Kidney (tissue), 14 donors: Measurements from ENCODE around the gene NCSTN. TPM values are rescaled to one million over a fixed set of nuclear protein-coding genes. Genes with fewer than 3 reads are reported as not detected.

ENCODE experiments used
- DNase-seq, 5 donors: peaks; one replicate each; pipeline ENCODE4 v3.0.0-alpha.2; 2013 to 2020
- FAIRE-seq: peaks from 2 replicates; lab custom pipeline; 2012; peaks lifted over from hg19 to GRCh38; lab: Jason Lieb, UNC
- H3K27ac ChIP-seq, 2 donors: one replicate each; pipeline ENCODE4 v1.7.0; 2013; ENCODE audit warnings: low read depth in 2 of 2, low read length in 2 of 2, inconsistent platforms in 1 of 2
- H3K27me3 ChIP-seq: one replicate; pipeline ENCODE4 v1.7.1; 2013; ENCODE audit warnings: low read length, inconsistent platforms; ENCODE audit not compliant: control insufficient read depth, insufficient read depth
- H3K36me3 ChIP-seq, 3 donors: one replicate each; pipeline versions ENCODE4 v1.7.0 to v1.7.1; 2013; ENCODE audit warnings: low read length in 3 of 3, control low read depth in 1 of 3, inconsistent platforms in 1 of 3; ENCODE audit not compliant: insufficient read depth in 3 of 3, control insufficient read depth in 2 of 3
- H3K4me1 ChIP-seq, 3 donors: one replicate each; pipeline versions ENCODE4 v1.7.0 to v1.7.1; 2013; ENCODE audit warnings: low read length in 3 of 3, inconsistent platforms in 1 of 3, low read depth in 1 of 3; ENCODE audit not compliant: control insufficient read depth in 2 of 3, insufficient read depth in 2 of 3
- H3K4me3 ChIP-seq, 3 donors: one replicate each; pipeline versions ENCODE4 v1.7.0 to v1.8.1; 2013; ENCODE audit warnings: low read length in 3 of 3, control low read depth in 1 of 3, inconsistent platforms in 1 of 3
- H3K9ac ChIP-seq, 3 donors: one replicate each; pipeline versions ENCODE4 v1.7.0 to v1.7.1; 2013; ENCODE audit warnings: low read length in 3 of 3, control low read depth in 1 of 3, inconsistent platforms in 1 of 3
- H3K9me3 ChIP-seq, 3 donors: one replicate each; pipeline versions ENCODE4 v1.7.0 to v1.7.1; 2013; ENCODE audit warnings: low read length in 3 of 3, control low read depth in 1 of 3, inconsistent platforms in 1 of 3; ENCODE audit not compliant: control insufficient read depth in 2 of 3, insufficient read depth in 1 of 3
- CTCF ChIP-seq: IDR thresholded peaks from 3 replicates; pipeline ENCODE4 v1.5.1; 2012; ENCODE audit warnings: mild to moderate bottlenecking, moderate library complexity, borderline replicate concordance; ENCODE audit not compliant: insufficient read depth; ENCODE audit errors: extremely low read depth
- intact Hi-C: fragments of 100-400 bp; cut with DNase I; formaldehyde crosslinking; loops from one replicate; pipeline ENCODE4 v1.11.1; 2022
- polyA plus RNA-seq: library from polyadenylated mRNA; stranded (reverse); fragments of 350-450 nt; fragmentation: Illumina TruSeq; extraction: RNeasy Lipid Tissue Mini Kit (QIAGEN cat#74804); gene quantifications from one replicate; pipeline ENCODE4 v1.2.3, GENCODE V29; 2014; ENCODE audit warnings: low read depth, low replicate concordance; ENCODE audit not compliant: insufficient read depth
- total RNA-seq: library from RNA; stranded (reverse); fragmentation: NEBNext Ultra II Directional; extraction: Animal tissue kit (Norgen Biotek cat#: 25700); gene quantifications from one replicate; pipeline ENCODE4 v1.2.1, GENCODE V29; 2021
- donor health status: control.
- donor health status: control.
- donor health status: control.
- donor health status: control.
- donor health status: control.
- donor health status: DM: yes; HTN: yes; CAD: no.
- donor health status: Normal renal cell carcinoma (clear cell type).

Gene NCSTN
- total and polyA plus RNA-seq, 2 donors from 2014 or later = 73.9 to 109 TPM

- Histone ChIP-seq H3K9me3 (no peaks in the 10 kb centered on the region), H3K4me1 (peaks cover 4 to 14% (median 7%) of the 10 kb centered on the region in 3 donors), H3K4me3 (no peak overlapping the region), H3K9ac (no peak overlapping the region), H3K36me3 (no peaks in the 10 kb centered on the region), H3K27ac (no peak overlapping the region), H3K27me3 (no peaks in the 10 kb centered on the region)
- no peak for TF ChIP-seq CTCF
- intact Hi-C loops = no loop called here
- FAIRE-seq (no peak), DNase-seq (no peak)
Observed at GRCh38 chr1:160405331-160405877, 62.2 kb downstream of the NCSTN start.

- H3K36me3 ChIP-seq = no peaks in the 10 kb centered on the region
- no peak for DNase-seq
- peaks cover 4 to 11% (median 7%) of the 10 kb centered on the region in 3 donors for H3K4me1 ChIP-seq
- H3K27ac ChIP-seq = no peak overlapping the region
- H3K4me3 ChIP-seq = no peak overlapping the region
- TF ChIP-seq CTCF = no peak
- H3K9ac ChIP-seq = no peak overlapping the region
- no peaks in the 10 kb centered on the region for H3K27me3 ChIP-seq
- H3K9me3 ChIP-seq = no peaks in the 10 kb centered on the region
- intact Hi-C loops = no loop called here
- FAIRE-seq = no peak
Observed at GRCh38 chr1:160406131-160406968, 63.2 kb downstream of the NCSTN start.

- intact Hi-C loops = no loop called here
- no peak for FAIRE-seq
- TF ChIP-seq CTCF = no peak
Observed at GRCh38 chr1:160407839-160408801, 64.9 kb downstream of the NCSTN start.

More at GRCh38 chr1:160407839-160408801, 64.9 kb downstream of the NCSTN start:
- Histone ChIP-seq H3K4me3 (no peak overlapping the region), H3K9ac (no peak overlapping the region), H3K27ac (no peak overlapping the region), H3K27me3 (no peaks in the 10 kb centered on the region), H3K4me1 (peaks cover 0 to 4% (median 4%) of the 10 kb centered on the region in 3 donors), H3K36me3 (no peaks in the 10 kb centered on the region), H3K9me3 (no peaks in the 10 kb centered on the region)
- DNase-seq = peak in 1 of 5 donors; percentile 30

Other genes starting within 250 kb of the NCSTN start
- 40.9 TPM for gene IGSF8, start 244.8 kb upstream of the NCSTN start, total RNA-seq
- 47.0 TPM for gene IGSF8, start 244.8 kb upstream of the NCSTN start, polyA plus RNA-seq
- gene ATP1A2, start 227.6 kb upstream of the NCSTN start, total RNA-seq = 4.1 TPM
- 5.5 TPM for gene ATP1A2, start 227.6 kb upstream of the NCSTN start, polyA plus RNA-seq
- gene ATP1A4, start 191.8 kb upstream of the NCSTN start, total RNA-seq = 0.19 TPM
- not detected for gene ATP1A4, start 191.8 kb upstream of the NCSTN start, polyA plus RNA-seq
- gene CASQ1, start 152.8 kb upstream of the NCSTN start, total RNA-seq = 0.57 TPM
- gene CASQ1, start 152.8 kb upstream of the NCSTN start, polyA plus RNA-seq = not detected
- gene PEA15, start 138.0 kb upstream of the NCSTN start, total RNA-seq = 112 TPM
- 143 TPM for gene PEA15, start 138.0 kb upstream of the NCSTN start, polyA plus RNA-seq
- gene DCAF8, start 80.8 kb upstream of the NCSTN start, total RNA-seq = 136 TPM
- gene DCAF8, start 80.8 kb upstream of the NCSTN start, polyA plus RNA-seq = 69.6 TPM
- 67.9 TPM for gene PEX19, start 58.2 kb upstream of the NCSTN start, total RNA-seq
- gene PEX19, start 58.2 kb upstream of the NCSTN start, polyA plus RNA-seq = 49.8 TPM
- 160 TPM for gene COPA, start 133 bp upstream of the NCSTN start, total RNA-seq
- 50.1 TPM for gene COPA, start 133 bp upstream of the NCSTN start, polyA plus RNA-seq
- gene NHLH1, start 23.7 kb downstream of the NCSTN start, total RNA-seq = 0.09 TPM
- gene NHLH1, start 23.7 kb downstream of the NCSTN start, polyA plus RNA-seq = not detected
- 8.1 TPM for gene VANGL2, start 57.2 kb downstream of the NCSTN start, total RNA-seq
- gene VANGL2, start 57.2 kb downstream of the NCSTN start, polyA plus RNA-seq = 3.8 TPM
- gene SLAMF6, start 179.9 kb downstream of the NCSTN start, total RNA-seq = 5.5 TPM
- gene SLAMF6, start 179.9 kb downstream of the NCSTN start, polyA plus RNA-seq = not detected
- 17.5 TPM for gene CD84, start 236.1 kb downstream of the NCSTN start, total RNA-seq
- gene CD84, start 236.1 kb downstream of the NCSTN start, polyA plus RNA-seq = 0.30 TPM